DMS 273 (cell line): ENCODE data around the gene PPP1R14D.
A peak's percentile ranks its signal among the peaks of the same experiment; 100 is the strongest.

Experiments
- DNase-seq: peaks from one replicate; lab custom pipeline; 2025; ENCODE audit not compliant: unreplicated experiment; lab: John Stamatoyannopoulos, UW

Gene PPP1R14D

GRCh38 chr15:40787991-40788390 is 40.5 kb downstream of the PPP1R14D start:
- DNase-seq, result no peak

DNA sequence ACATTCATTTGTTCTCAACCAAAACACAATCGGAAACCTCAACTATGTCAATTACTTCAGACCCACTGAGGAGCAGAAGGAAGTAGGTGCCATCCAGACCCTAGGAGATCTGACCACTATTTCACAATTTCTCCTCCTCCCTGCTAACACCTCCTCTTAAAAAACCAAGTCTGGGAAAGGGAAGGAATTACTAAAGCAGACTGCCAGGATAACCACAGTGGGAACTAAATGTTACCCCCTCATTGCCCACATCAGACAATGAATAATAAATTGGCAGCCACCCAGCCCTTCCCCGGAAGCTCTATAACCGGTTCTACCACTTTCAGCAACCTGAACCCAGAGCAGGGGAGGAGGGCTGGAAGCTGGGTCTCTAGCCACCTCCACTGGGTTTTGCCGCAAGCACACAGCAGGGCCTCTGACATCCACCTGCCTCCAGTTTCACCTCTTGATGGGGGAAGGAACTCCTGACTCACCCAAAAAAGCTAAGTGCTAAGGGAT is 41.1 kb downstream of the PPP1R14D start:
- no peak for DNase-seq

- DNase-seq, result no peak
These were observed 42.7 kb downstream of the PPP1R14D start for GRCh38 chr15:40785814-40786213.

GRCh38 chr15:40785164-40785563 is 43.3 kb downstream of the PPP1R14D start:
- DNase-seq, result no peak

GRCh38 chr15:40782609-40783227 is 45.8 kb downstream of the PPP1R14D start:
- DNase-seq, result peak; percentile 74

GRCh38 chr15:40776537-40777141 is 51.9 kb downstream of the PPP1R14D start:
- DNase-seq, result peak; percentile 14

DNA sequence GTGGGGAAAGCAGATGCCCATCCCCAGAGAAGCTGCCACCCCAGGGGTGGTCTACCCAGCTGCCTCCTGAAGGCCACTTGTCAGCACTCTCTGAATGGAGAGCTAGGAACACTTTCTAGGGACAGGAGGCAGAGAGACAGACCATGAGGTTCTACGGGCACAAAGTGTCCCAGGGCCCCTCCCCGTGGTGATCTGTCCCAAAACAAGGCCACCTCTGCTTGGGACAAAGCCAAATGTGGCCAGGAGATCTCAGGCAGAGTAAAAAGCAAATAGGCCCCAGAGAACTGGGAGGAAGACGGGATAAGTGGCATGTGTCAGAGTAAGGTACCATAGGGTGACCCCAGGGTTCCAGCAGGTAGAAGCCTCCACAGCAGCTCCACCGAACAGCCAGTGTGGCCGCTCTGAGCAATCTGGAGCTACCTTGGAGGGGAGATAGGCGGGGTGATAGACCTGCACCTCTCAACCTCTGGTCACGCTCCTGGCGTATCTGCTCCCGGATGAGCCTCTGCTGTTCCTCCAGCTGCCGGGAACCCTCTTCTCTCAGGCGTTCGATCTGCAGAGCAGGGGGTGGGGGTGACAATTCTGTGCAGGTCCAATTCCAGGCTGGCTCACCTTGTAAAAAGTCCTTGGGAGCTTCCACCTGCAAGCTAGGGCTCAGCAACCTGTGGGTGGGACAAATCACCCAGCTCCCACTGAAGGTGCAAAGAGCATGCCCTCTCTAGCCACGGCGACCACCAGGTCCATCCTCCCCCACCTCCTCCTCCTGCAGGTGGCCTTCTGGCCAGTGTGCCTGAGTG is 52.6 kb downstream of the PPP1R14D start:
- DNase-seq, result no peak

DNA sequence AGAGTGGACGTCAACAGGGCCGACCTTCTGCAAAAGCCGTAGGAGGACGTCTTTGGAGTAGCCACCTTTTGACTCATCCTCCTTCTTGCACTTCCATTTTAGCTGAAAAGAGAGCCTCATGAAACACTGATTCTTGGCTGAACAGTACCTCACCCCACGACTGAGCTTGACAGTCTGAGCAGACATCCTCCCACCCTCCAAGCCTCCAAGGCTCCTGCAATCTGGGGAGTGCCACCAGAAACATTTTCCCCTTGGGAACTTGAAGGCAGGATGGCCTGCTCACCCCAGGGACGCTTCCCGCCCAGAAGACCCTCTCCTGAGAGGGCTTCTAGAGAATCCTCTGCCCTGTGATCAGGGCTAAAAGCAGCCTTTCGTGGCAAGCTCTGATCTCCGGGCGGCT is 53.5 kb downstream of the PPP1R14D start:
- no peak for DNase-seq

DNA sequence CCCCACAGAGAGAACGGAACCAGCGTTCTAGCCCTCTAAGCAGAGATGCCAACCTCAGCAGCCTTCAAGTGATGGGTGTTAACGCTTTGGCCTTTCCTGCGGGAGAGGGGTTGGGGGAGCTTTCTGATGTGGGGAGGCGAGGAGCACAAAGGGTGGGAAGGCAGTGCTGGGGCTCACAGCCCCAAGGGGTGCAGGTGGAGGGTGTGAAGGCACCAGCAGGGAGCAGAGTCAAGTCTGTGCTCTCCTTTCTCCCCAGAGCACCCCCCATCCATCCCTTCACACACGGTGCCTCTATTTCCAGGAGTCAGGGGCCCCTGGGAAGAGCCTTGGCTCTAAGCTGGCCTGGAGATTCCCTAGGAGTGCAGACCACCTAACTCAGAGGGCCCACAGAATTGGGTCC is 54.6 kb downstream of the PPP1R14D start:
- DNase-seq, result no peak

DNA sequence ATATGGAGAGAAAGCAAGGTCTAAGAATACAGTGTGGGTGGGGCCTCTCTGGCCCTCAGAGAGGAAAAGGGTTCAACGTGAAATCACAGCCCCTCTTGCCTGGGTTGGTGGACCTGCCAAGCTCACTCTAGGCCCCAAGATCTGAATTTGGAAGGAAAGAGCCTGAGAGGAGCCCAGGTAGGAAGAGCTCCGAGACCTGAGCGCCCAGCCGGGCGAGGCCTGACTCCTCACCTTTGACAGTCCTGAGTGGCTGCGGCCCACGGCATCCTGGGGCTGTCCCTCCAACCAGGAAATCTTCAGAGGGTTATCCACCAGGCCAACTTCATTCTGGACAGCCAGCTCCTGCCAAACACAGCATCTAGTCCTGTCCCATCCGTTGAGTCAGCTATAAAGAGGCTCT is 55.0 kb downstream of the PPP1R14D start:
- no peak for DNase-seq

- peak; percentile 17 for DNase-seq
These were observed 56.5 kb downstream of the PPP1R14D start for GRCh38 chr15:40772014-40772413.

- DNase-seq, result no peak
These were observed 57.3 kb downstream of the PPP1R14D start for GRCh38 chr15:40771242-40771641.

DNA sequence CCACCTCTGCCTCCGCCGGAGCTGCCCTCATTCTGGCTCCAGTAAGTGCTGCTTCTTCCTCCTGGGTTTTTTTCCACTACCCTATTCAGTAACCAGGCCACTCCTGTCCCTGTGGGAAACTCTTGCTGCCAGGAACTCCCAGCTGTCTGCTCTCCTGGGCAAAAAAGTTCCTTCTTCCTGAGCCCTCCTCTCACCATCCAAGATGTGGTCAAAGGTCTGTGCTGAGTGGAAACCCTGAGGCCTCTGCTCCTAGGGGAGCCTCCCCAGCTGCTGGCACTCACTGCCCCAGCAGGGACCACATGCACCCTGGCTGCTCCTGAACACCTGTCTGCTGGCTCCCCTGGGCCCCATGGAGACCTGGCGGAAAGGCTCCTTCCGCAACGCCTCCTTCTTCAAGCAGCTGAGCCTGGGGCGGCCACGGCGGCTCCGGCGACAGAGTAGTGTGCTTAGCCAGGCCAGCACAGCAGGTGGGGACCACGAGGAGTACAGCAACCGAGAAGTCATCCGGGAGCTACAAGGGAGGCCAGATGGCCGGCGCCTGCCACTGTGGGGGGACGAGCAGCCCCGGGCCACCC is 58.3 kb downstream of the PPP1R14D start:
- DNase-seq, result peak; percentile 67

- DNase-seq, result peak; percentile 71
These were observed 59.0 kb downstream of the PPP1R14D start, which contains the start of gene C15orf62 for GRCh38 chr15:40769274-40770146. C15orf62 (plus strand) TSS chr15:40769980; CDS start chr15:40770496, 516 bp downstream.

- no peak for DNase-seq
These were observed 59.8 kb downstream of the PPP1R14D start for GRCh38 chr15:40768521-40769273.

DNA sequence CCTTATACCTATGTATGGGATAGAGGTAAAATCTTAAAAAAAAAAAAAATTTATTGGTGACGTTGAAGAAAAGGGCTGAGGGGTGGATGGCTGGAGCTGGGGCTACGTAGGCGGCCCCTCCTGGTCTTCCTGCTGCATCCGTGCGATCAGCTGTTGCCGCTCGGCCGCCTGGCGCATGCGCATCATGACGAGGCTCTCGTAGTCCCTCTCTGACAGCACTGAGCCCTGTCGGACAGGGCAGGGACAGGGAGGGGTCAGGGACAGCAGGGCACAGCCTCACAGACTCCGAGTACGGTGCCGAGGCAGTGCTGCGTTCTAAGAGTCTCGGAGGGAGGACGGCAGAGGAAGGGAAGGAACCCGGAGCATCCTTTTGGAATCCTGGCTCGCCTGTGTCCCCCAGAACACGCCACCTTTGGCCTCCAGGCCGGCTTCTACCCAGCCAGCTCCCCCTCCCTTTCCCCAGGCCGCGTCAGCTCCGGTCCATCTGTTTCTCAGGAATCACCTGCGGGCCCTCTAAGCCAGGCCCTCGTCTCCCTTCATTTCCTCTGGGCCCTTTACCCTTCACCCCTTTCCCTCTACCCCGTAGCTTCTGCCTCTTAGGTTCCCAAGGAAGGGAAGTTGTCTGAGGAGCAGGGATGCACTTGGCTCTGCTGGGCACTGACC is 60.5 kb downstream of the PPP1R14D start:
- DNase-seq, result no peak

- DNase-seq, result no peak
These were observed 61.3 kb downstream of the PPP1R14D start for GRCh38 chr15:40766906-40767837.

GRCh38 chr15:40766194-40766815 is 62.2 kb downstream of the PPP1R14D start:
- DNase-seq, result no peak
